ENCODE data around the gene MARCO.

DNA sequence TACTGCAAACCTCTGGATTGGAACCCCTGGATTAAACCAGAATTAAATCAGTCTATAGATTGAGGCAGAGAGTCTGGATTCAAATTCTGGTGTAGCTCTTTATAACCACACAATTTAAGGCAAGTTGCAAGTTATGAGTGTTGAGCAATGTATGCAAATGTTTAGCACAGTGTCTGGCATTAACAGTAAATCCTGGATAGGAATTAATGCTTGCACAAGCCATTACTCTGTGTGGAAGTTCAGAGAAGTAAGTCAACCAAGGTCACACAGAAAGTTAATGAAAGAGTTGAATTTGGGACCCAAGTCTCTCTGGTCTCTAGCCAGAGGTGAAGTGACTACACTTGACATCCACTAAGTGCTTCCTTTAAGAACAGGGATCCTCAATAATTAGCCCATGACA is 2.0 kb upstream of the MARCO start:
- TF ChIP-seq ZNF331 (CRISPR knock-in tag; IDR thresholded peaks at IDR 0.05; ENCODE audit: low read depth) (no peak), CREB1 (CRISPR knock-in tag; IDR thresholded peaks at IDR 0.05; ENCODE audit: low read depth) (no peak), POLR2AphosphoS5 (IDR thresholded peaks at IDR 0.05; ENCODE audit: low read depth) (no peak), EZH2phosphoT487 (IDR thresholded peaks at IDR 0.05; ENCODE audit: unreplicated experiment) (no peak), JUNB (IDR thresholded peaks at IDR 0.05; ENCODE audit: unreplicated experiment) (no peak)
- TF ChIP-seq, protein P1, sequence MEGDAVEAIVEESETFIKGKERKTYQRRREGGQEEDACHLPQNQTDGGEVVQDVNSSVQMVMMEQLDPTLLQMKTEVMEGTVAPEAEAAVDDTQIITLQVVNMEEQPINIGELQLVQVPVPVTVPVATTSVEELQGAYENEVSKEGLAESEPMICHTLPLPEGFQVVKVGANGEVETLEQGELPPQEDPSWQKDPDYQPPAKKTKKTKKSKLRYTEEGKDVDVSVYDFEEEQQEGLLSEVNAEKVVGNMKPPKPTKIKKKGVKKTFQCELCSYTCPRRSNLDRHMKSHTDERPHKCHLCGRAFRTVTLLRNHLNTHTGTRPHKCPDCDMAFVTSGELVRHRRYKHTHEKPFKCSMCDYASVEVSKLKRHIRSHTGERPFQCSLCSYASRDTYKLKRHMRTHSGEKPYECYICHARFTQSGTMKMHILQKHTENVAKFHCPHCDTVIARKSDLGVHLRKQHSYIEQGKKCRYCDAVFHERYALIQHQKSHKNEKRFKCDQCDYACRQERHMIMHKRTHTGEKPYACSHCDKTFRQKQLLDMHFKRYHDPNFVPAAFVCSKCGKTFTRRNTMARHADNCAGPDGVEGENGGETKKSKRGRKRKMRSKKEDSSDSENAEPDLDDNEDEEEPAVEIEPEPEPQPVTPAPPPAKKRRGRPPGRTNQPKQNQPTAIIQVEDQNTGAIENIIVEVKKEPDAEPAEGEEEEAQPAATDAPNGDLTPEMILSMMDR (conservative IDR thresholded peaks at IDR 0.05; ENCODE audit: low read depth in 2 of 2) = no peak
- TF ChIP-seq, protein P2, sequence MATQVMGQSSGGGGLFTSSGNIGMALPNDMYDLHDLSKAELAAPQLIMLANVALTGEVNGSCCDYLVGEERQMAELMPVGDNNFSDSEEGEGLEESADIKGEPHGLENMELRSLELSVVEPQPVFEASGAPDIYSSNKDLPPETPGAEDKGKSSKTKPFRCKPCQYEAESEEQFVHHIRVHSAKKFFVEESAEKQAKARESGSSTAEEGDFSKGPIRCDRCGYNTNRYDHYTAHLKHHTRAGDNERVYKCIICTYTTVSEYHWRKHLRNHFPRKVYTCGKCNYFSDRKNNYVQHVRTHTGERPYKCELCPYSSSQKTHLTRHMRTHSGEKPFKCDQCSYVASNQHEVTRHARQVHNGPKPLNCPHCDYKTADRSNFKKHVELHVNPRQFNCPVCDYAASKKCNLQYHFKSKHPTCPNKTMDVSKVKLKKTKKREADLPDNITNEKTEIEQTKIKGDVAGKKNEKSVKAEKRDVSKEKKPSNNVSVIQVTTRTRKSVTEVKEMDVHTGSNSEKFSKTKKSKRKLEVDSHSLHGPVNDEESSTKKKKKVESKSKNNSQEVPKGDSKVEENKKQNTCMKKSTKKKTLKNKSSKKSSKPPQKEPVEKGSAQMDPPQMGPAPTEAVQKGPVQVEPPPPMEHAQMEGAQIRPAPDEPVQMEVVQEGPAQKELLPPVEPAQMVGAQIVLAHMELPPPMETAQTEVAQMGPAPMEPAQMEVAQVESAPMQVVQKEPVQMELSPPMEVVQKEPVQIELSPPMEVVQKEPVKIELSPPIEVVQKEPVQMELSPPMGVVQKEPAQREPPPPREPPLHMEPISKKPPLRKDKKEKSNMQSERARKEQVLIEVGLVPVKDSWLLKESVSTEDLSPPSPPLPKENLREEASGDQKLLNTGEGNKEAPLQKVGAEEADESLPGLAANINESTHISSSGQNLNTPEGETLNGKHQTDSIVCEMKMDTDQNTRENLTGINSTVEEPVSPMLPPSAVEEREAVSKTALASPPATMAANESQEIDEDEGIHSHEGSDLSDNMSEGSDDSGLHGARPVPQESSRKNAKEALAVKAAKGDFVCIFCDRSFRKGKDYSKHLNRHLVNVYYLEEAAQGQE (IDR thresholded peaks at IDR 0.05; ENCODE audit: unreplicated experiment) = no peak
